Right ventricle myocardium superior (tissue), 1 donor: ENCODE results near the gene SUPT3H. TPM values are rescaled to one million over a fixed set of nuclear protein-coding genes. Genes with fewer than 3 reads are reported as not detected.

Experiments
- ATAC-seq: fragments of 200-7000 bp; cut with Tn5 transposase; one replicate; pipeline ENCODE4 v1.9.1; 2020; ENCODE audit warnings: mild to moderate bottlenecking; ENCODE audit not compliant: poor library complexity
- DNase-seq: peaks from one replicate; pipeline ENCODE4 v3.0.0-alpha.2; 2020
- intact Hi-C: fragments of 100-400 bp; cut with DNase I; formaldehyde crosslinking; loops from one replicate; pipeline ENCODE4 v1.11.2; 2022
- microRNA-seq: library from miRNA; unstranded; fragments of <30 nt; microRNA quantifications from one replicate; pipeline ENCODE4 v1.2.0, GENCODE V29; 2020
- total RNA-seq: library from RNA; stranded (reverse); fragmentation: NEBNext Ultra II Directional; extraction: Animal tissue kit (Norgen Biotek cat#: 25700); gene quantifications from one replicate; pipeline ENCODE4 v1.2.1, GENCODE V29; 2021
- donor health status: DM: no; HTN: yes; CAD: no; lungs with severe emphysema.

Gene SUPT3H
- total RNA-seq, 1 donor from 2014 or later = 3.4 TPM

DNA sequence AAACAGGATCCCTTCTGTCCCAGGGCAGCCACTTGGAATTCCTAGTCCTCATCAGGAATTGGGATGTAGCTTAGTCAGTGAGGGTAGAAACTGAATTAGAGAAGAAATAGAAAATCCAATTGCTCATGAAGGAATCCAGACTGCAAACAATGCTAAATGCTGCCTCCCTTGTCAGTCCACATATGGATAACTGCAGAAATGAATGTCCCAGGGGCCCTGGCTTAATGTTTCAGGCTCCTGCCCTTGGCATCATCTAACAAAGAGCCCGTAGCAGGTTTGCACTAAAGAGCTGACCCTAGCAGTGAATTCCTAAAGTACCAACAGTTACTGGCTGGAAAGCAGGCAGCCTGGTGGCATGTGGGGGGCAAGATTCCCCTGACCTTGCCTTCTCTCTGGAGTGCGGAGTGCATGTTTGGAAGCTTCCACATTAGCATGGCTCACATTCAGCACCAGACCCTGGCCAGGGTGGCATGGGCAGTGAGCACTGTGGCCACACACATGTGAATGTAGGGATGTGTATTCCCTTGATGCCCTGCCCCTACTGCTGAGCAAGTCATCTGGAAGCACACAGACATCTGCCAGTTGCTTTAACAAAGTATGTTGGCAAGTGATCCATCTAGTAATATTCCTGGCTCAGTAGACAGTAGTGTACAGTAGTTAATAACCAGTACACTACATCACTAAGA is 595.7 kb downstream of the SUPT3H start:
- DNase-seq = no peak
- ATAC-seq = no peak
- intact Hi-C loops = no loop called here

DNA sequence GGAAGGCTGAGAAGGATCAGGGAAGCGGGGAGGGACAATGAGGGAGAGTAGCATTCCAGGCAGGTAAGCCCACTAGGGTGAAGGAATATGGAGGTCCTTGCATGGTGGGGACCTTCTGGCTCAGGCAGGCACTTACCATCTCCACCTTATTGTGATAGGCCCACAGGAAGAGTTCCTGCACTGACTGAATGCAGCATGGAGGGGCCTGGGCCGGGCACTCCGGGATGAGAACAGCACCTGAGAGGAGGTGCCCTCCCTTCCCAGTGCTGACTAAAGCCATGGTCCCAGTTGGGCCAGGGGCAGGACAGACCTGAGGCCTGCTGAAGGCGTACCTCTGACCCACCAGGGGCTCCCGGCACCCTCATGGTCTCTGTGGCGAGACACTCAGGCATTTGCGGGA is 597.6 kb downstream of the SUPT3H start:
- intact Hi-C loops = no loop called here
- ATAC-seq (no peak), DNase-seq (no peak)

DNA sequence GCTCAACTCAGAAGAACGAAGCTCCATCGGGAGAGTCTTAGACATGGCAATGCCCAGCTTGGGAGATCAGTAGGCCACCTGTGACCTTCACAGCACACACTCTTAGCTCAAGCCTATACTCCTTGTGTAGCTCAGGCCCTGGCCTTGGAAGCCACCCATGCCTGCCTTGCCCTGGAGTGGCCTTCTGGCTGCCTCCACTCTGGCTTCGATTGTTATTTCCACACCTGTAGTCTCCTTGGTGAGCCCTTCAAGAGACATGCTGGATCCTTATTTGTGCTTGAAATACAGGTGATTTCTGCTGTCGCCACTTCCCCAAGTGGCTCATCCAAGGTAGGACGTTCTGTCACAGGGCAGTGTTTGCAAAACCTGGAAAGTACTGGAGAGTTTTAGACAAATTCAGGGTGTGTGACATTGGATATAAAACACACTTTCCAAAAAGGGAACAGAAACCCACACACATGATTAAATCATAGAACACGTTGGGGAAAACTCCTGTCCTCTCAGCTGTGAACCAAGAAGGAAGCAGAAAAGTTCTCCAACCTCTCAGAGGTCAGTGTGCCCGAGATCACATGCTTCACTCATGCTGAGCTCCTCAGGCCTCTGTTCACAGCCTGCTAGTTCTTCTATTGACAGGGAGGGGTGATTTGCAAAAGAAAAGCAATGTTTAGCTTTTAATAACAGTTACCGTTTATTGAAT is 598.5 kb downstream of the SUPT3H start:
- DNase-seq (no peak), ATAC-seq (no peak)
- intact Hi-C loops = no loop called here

Small RNA genes within 50 kb of the gene (microRNA-seq; reads per million reads assigned to microRNA genes)
- gene MIR586 = not detected

Other genes starting within 250 kb of the SUPT3H start
- 0.24 TPM for gene RUNX2, start 49.6 kb downstream of the SUPT3H start, total RNA-seq